MM.1S (cell line): ENCODE results near the gene ERG.

ENCODE experiments used
- DNase-seq: peaks from one replicate; pipeline ENCODE4 v3.0.0-alpha.2; 2015
- H2AFZ ChIP-seq: fragments of 300-600 bp; sonication (generic); 2 replicates; pipeline ENCODE4 v1.6.0; 2016; ENCODE audit warnings: antibody characterized with exemption, low read length
- H3F3A ChIP-seq: fragments of 300-600 bp; sonication (generic); 2 replicates; pipeline ENCODE4 v1.6.1; 2016; ENCODE audit warnings: mild to moderate bottlenecking, antibody characterized with exemption, low read length, moderate library complexity, mixed read lengths; ENCODE audit not compliant: insufficient read depth
- H3K27ac ChIP-seq: fragments of 300-600 bp; sonication (generic); 2 replicates; pipeline ENCODE4 v1.5.1; 2016; ENCODE audit warnings: mild to moderate bottlenecking, low read length
- H3K27me3 ChIP-seq: fragments of 300-600 bp; sonication (generic); replicated peaks from 2 replicates; pipeline ENCODE4 v1.6.0; 2016; ENCODE audit warnings: low read length; ENCODE audit not compliant: insufficient read depth
- H3K36me3 ChIP-seq: fragments of 300-600 bp; sonication (generic); replicated peaks from 2 replicates; pipeline ENCODE4 v1.6.1; 2016; ENCODE audit warnings: mild to moderate bottlenecking, low read length, mixed read lengths; ENCODE audit not compliant: insufficient read depth
- H3K4me1 ChIP-seq: fragments of 300-600 bp; sonication (generic); 2 replicates; pipeline ENCODE4 v1.6.1; 2016; ENCODE audit warnings: low read length, mixed read lengths
- H3K4me2 ChIP-seq: fragments of 300-600 bp; sonication (generic); 2 replicates; pipeline ENCODE4 v1.6.0; 2016; ENCODE audit warnings: low read depth, low read length
- H3K4me3 ChIP-seq: fragments of 300-600 bp; sonication (generic); 2 replicates; pipeline ENCODE4 v1.5.1; 2016; ENCODE audit warnings: low read length, mixed read lengths
- H3K79me2 ChIP-seq: fragments of 300-600 bp; sonication (generic); 2 replicates; pipeline ENCODE4 v1.6.1; 2016; ENCODE audit warnings: mixed run types, low read length, mixed read lengths
- H3K9ac ChIP-seq: fragments of 300-600 bp; sonication (generic); 2 replicates; pipeline ENCODE4 v1.6.1; 2016; ENCODE audit warnings: low read length, mixed read lengths
- H3K9me2 ChIP-seq: fragments of 300-600 bp; sonication (generic); replicated peaks from 2 replicates; pipeline ENCODE4 v1.6.1; 2016; ENCODE audit warnings: mild to moderate bottlenecking, low read length, mixed read lengths; ENCODE audit not compliant: insufficient read depth
- H3K9me3 ChIP-seq: fragments of 300-600 bp; sonication (generic); replicated peaks from 2 replicates; pipeline ENCODE4 v1.6.1; 2016; ENCODE audit warnings: mild to moderate bottlenecking, low read length, mixed read lengths; ENCODE audit not compliant: insufficient read depth
- H4K20me1 ChIP-seq: fragments of 300-600 bp; sonication (generic); 2 replicates; pipeline ENCODE4 v1.6.1; 2016; ENCODE audit warnings: mild to moderate bottlenecking, low read length, moderate library complexity, mixed read lengths; ENCODE audit not compliant: insufficient read depth
- CTCF ChIP-seq: fragments of 300-600 bp; sonication (generic); IDR thresholded peaks from 2 replicates; pipeline ENCODE4 v1.5.1; 2016; ENCODE audit warnings: antibody characterized with exemption, low read length, mixed read lengths
- EZH2 ChIP-seq: fragments of 300-600 bp; sonication (generic); optimal IDR thresholded peaks from 2 replicates; pipeline ENCODE3; 2017; ENCODE audit warnings: low read depth, mild to moderate bottlenecking, antibody characterized with exemption, low read length, mixed read lengths
- EZH2phosphoT487 ChIP-seq: fragments of 300-600 bp; sonication (generic); IDR thresholded peaks from 2 replicates; pipeline ENCODE4 v1.6.1; 2018; ENCODE audit warnings: antibody characterized with exemption, low read length

Gene ERG

GRCh38 chr21:38377165-38378088 is 120.8 kb downstream of the ERG start:
- Histone ChIP-seq H3K4me2 (no peak overlapping the region), H3K9me2 (no peaks in the 10 kb centered on the region), H3K36me3 (no peaks in the 10 kb centered on the region), H3K9me3 (no peaks in the 10 kb centered on the region), H3K4me3 (no peak overlapping the region), H3K27ac (no peak overlapping the region), H3K79me2 (no peaks in the 10 kb centered on the region), H3K27me3 (no peaks in the 10 kb centered on the region), H4K20me1 (no peaks in the 10 kb centered on the region), H3K9ac (no peak overlapping the region), H3F3A (no peaks in the 10 kb centered on the region), H2AFZ (no peak overlapping the region), H3K4me1 (no peaks in the 10 kb centered on the region)
- no peak for DNase-seq
- TF ChIP-seq EZH2 (no peak), EZH2phosphoT487 (no peak), CTCF (no peak)

- H3F3A ChIP-seq: no peaks in the 10 kb centered on the region
- DNase-seq: no peak
- no peaks in the 10 kb centered on the region for H3K9me3 ChIP-seq
- no peak overlapping the region for H3K27ac ChIP-seq
- H3K36me3 ChIP-seq: no peaks in the 10 kb centered on the region
- H4K20me1 ChIP-seq: no peaks in the 10 kb centered on the region
- no peaks in the 10 kb centered on the region for H3K79me2 ChIP-seq
- H3K9me2 ChIP-seq: no peaks in the 10 kb centered on the region
- no peak overlapping the region for H3K9ac ChIP-seq
- no peak for TF ChIP-seq EZH2phosphoT487
- no peak for TF ChIP-seq CTCF
- no peak for TF ChIP-seq EZH2
- H3K4me2 ChIP-seq: no peak overlapping the region
- H3K4me1 ChIP-seq: no peaks in the 10 kb centered on the region
- H2AFZ ChIP-seq: no peak overlapping the region
- H3K27me3 ChIP-seq: no peaks in the 10 kb centered on the region
- H3K4me3 ChIP-seq: no peak overlapping the region
These were observed 121.6 kb downstream of the ERG start for GRCh38 chr21:38376693-38377092.

GRCh38 chr21:38376235-38376634 is 122.0 kb downstream of the ERG start:
- no peaks in the 10 kb centered on the region for H3K4me1 ChIP-seq
- no peaks in the 10 kb centered on the region for H3K79me2 ChIP-seq
- no peaks in the 10 kb centered on the region for H3K9me2 ChIP-seq
- no peaks in the 10 kb centered on the region for H3K9me3 ChIP-seq
- DNase-seq: no peak
- H3K36me3 ChIP-seq: no peaks in the 10 kb centered on the region
- no peak overlapping the region for H3K4me3 ChIP-seq
- no peaks in the 10 kb centered on the region for H3F3A ChIP-seq
- no peak overlapping the region for H3K9ac ChIP-seq
- H3K27me3 ChIP-seq: no peaks in the 10 kb centered on the region
- H2AFZ ChIP-seq: no peak overlapping the region
- no peak overlapping the region for H3K27ac ChIP-seq
- no peak overlapping the region for H3K4me2 ChIP-seq
- TF ChIP-seq EZH2: no peak
- no peak for TF ChIP-seq CTCF
- TF ChIP-seq EZH2phosphoT487: no peak
- no peaks in the 10 kb centered on the region for H4K20me1 ChIP-seq
